PC-9 (cell line): ENCODE data around the gene RAB7B. TPM values are rescaled to one million over a fixed set of nuclear protein-coding genes. Genes with fewer than 3 reads are reported as not detected.

Experiments used
- BruUV-seq: library from RNA; stranded (reverse); fragments of 400-500 nt; replicated peaks from 2 replicates; lab custom pipeline; 2021; lab: Mats Ljungman, UMichigan
- CTCF ChIA-PET: fragments of 300-600 bp; sonication (Branson Sonifier 250); formaldehyde crosslinking; loops from one replicate; lab custom pipeline; 2022; ENCODE audit warnings: antibody characterized with exemption; lab: Charles Lee
- POLR2A ChIA-PET: fragments of 300-600 bp; sonication (Branson Sonifier 250); formaldehyde crosslinking; loops from one replicate; lab custom pipeline; 2022; ENCODE audit warnings: antibody characterized with exemption; ENCODE audit not compliant: unreplicated experiment; lab: Charles Lee
- DNase-seq, 2 experiments: peaks; one replicate each; pipeline versions ENCODE4 v3.0.0 to v3.0.0-alpha.2; 2015 to 2022; ENCODE audit warnings: mixed read lengths in 1 of 2
- H2AFZ ChIP-seq: fragments of 200-600 bp; sonication (generic); 2 replicates; pipeline ENCODE4 v1.8.1; 2017; ENCODE audit warnings: antibody characterized with exemption
- H3F3A ChIP-seq: fragments of 200-600 bp; sonication (generic); 2 replicates; pipeline ENCODE4 v1.8.1; 2017; ENCODE audit warnings: antibody characterized with exemption, mild to moderate bottlenecking, low read depth; ENCODE audit not compliant: insufficient read depth
- H3K27ac ChIP-seq: fragments of 200-600 bp; sonication (generic); 2 replicates; pipeline ENCODE4 v1.6.1; 2016; ENCODE audit warnings: mixed run types
- H3K27me3 ChIP-seq: fragments of 200-600 bp; sonication (generic); 2 replicates; pipeline ENCODE4 v1.6.1; 2016; ENCODE audit warnings: low read depth, mixed run types; ENCODE audit not compliant: insufficient read depth
- H3K36me3 ChIP-seq: fragments of 200-600 bp; sonication (generic); 2 replicates; pipeline ENCODE4 v1.6.1; 2016; ENCODE audit warnings: low read depth, mixed run types
- H3K4me1 ChIP-seq: fragments of 200-600 bp; sonication (generic); replicated peaks from 2 replicates; pipeline ENCODE4 v1.6.1; 2016; ENCODE audit warnings: mixed run types; ENCODE audit not compliant: insufficient read depth
- H3K4me2 ChIP-seq: fragments of 200-600 bp; sonication (generic); 2 replicates; pipeline ENCODE4 v1.6.1; 2017; ENCODE audit warnings: mixed run types
- H3K4me3 ChIP-seq: fragments of 200-600 bp; sonication (generic); 2 replicates; pipeline ENCODE4 v1.6.1; 2016; ENCODE audit warnings: mixed run types
- H3K79me2 ChIP-seq: fragments of 200-600 bp; sonication (generic); 2 replicates; pipeline ENCODE4 v1.6.1; 2017; ENCODE audit warnings: low read depth, mixed run types
- H3K9me2 ChIP-seq: fragments of 200-600 bp; sonication (generic); 2 replicates; pipeline ENCODE4 v1.8.1; 2017; ENCODE audit warnings: mild to moderate bottlenecking; ENCODE audit not compliant: insufficient read depth
- H3K9me3 ChIP-seq: fragments of 200-600 bp; sonication (generic); 2 replicates; pipeline ENCODE4 v1.8.1; 2016; ENCODE audit warnings: low read depth; ENCODE audit not compliant: insufficient read depth
- H4K20me1 ChIP-seq: fragments of 200-600 bp; sonication (generic); 2 replicates; pipeline ENCODE4 v1.8.1; 2017; ENCODE audit not compliant: insufficient read depth
- EZH2 ChIP-seq: fragments of 200-600 bp; sonication (generic); IDR thresholded peaks from 2 replicates; pipeline ENCODE4 v1.8.0; 2017; ENCODE audit warnings: antibody characterized with exemption, low read depth
- intact Hi-C: fragments of 100-400 bp; cut with micrococcal nuclease; formaldehyde crosslinking; loops from one replicate; pipeline ENCODE4 v1.10.0; 2022; ENCODE audit not compliant: unreplicated experiment
- total RNA-seq: library from RNA; stranded (reverse); gene quantifications from 2 replicates; pipeline ENCODE4 v1.2.3, GENCODE V29; 2021
- TF ChIP-seq, protein P1 (sequence below): fragments of 200-600 bp; sonication (generic); conservative IDR thresholded peaks from 2 replicates; pipeline ENCODE4 v1.6.1; 2017; ENCODE audit warnings: mixed run types, antibody characterized with exemption, mild to moderate bottlenecking, moderate library complexity

The RAB7B gene
- total RNA-seq, 1 experiment from 2014 or later, result not detected

DNA sequence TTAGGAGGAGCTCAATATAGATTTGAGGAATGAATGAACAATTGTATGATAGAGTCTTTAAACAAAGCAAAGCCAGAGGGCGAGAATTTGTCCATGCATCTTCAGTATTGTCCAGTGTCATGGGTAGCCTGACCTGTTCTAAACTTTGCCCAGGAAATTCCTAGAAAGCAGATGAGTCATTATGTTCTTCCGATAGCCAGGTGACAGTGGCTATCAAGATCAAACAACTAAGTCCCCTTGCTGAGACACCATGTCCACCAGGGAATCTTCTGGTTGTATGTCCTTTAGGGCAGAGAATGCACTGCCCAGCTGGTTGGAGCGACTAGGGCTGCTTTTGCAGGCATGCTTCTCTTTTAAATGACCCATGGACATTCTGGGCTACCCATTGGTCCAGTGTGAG lies 58.1 kb downstream of the RAB7B start:
- Histone ChIP-seq H3K4me3 (no peak overlapping the region), H3K79me2 (no peaks in the 10 kb centered on the region), H3K27me3 (peaks cover 12% of the 10 kb centered on the region; the same call in 1 of the 2 replicates), H2AFZ (no peak overlapping the region), H3K4me1 (peaks cover 40% of the 10 kb centered on the region), H3K4me2 (peak overlapping the region; percentile 15; the same call in 1 of the 2 replicates), H3K36me3 (no peaks in the 10 kb centered on the region), H3K9me3 (no peaks in the 10 kb centered on the region), H3K27ac (no peak overlapping the region), H3K9me2 (no peaks in the 10 kb centered on the region), H3F3A (peaks cover 9% of the 10 kb centered on the region; the same call in 1 of the 2 replicates), H4K20me1 (no peaks in the 10 kb centered on the region)
- POLR2A ChIA-PET, result no interaction called here
- CTCF ChIA-PET, result interaction anchor here (1.3 kb wide), 1 partner anchor 32 kb away, joined by 4 read pairs; no protein-coding TSS in a partner anchor
- peak in 1 of 2 experiments; percentile 81 for DNase-seq
- intact Hi-C loops, result no loop called here
- no peak for TF ChIP-seq EZH2
- TF ChIP-seq, protein P1, sequence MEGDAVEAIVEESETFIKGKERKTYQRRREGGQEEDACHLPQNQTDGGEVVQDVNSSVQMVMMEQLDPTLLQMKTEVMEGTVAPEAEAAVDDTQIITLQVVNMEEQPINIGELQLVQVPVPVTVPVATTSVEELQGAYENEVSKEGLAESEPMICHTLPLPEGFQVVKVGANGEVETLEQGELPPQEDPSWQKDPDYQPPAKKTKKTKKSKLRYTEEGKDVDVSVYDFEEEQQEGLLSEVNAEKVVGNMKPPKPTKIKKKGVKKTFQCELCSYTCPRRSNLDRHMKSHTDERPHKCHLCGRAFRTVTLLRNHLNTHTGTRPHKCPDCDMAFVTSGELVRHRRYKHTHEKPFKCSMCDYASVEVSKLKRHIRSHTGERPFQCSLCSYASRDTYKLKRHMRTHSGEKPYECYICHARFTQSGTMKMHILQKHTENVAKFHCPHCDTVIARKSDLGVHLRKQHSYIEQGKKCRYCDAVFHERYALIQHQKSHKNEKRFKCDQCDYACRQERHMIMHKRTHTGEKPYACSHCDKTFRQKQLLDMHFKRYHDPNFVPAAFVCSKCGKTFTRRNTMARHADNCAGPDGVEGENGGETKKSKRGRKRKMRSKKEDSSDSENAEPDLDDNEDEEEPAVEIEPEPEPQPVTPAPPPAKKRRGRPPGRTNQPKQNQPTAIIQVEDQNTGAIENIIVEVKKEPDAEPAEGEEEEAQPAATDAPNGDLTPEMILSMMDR, result no peak
- BruUV-seq, result no TSS peak

DNA sequence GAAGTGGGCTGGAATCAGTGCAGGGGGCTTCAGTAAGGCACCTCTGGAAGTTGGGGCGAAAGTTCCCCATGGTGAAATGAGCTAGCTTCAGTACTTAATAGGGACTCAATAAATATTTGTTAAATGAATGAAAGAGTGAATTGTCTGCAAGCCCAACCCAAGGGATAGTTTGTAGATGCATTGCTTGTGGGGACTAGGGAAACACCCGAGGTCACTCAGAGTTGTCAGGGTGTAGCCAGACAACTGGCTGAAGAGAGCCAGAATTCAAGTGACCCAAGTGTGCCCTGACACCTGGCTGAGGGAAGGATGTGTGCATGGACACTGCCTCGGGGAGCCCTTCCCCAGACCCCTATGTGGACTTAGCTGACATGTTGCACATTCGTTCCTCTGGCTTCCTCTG lies 58.7 kb downstream of the RAB7B start:
- no peak overlapping the region for H2AFZ ChIP-seq
- peaks cover 9% of the 10 kb centered on the region; the same call in 1 of the 2 replicates for H3F3A ChIP-seq
- H3K4me1 ChIP-seq, result peaks cover 45% of the 10 kb centered on the region
- H3K27ac ChIP-seq, result no peak overlapping the region
- no peaks in the 10 kb centered on the region for H3K79me2 ChIP-seq
- intact Hi-C loops, result loop anchor here (1.0 kb wide), 1 partner anchor 23 kb away; no protein-coding TSS in a partner anchor
- H3K27me3 ChIP-seq, result peaks cover 12% of the 10 kb centered on the region; the same call in 1 of the 2 replicates
- no peak for TF ChIP-seq EZH2
- TF ChIP-seq, protein P1, result no peak
- BruUV-seq, result no TSS peak
- H4K20me1 ChIP-seq, result no peaks in the 10 kb centered on the region
- H3K4me3 ChIP-seq, result no peak overlapping the region
- H3K9me3 ChIP-seq, result no peaks in the 10 kb centered on the region
- ChIA-PET CTCF (interaction anchor here (1.3 kb wide), 1 partner anchor 33 kb away, joined by 4 read pairs; no protein-coding TSS in a partner anchor), POLR2A (no interaction called here)
- H3K4me2 ChIP-seq, result peak overlapping the region; percentile 15; the same call in 1 of the 2 replicates
- no peaks in the 10 kb centered on the region for H3K36me3 ChIP-seq
- no peak for DNase-seq
- no peaks in the 10 kb centered on the region for H3K9me2 ChIP-seq

DNA sequence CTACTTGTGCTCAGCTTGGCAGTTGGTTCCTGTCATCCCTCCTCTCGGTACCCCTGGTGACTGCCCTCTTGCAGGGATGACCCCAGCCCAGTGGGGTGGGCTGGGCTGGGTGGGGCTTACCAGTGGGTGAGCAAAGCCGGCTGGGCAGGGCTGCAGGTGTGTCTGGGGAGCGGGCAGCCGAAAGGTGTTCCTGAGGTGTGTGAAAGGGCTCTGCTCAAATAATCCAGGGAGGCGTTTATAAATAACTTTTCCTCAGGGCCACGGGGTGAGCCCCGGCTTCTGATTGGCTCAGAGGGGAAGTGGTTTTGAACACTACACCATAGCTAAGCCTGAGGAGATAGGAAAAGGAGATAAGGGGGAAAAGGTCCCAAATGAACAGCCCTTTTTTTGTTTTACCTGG lies 60.0 kb downstream of the RAB7B start, which contains the start of gene SLC26A9:
TSS of gene SLC26A9 (minus strand) at position 212 of the 400 bp plus-strand sequence. CDS start 7,636 bp downstream, outside the sequence.
- ChIA-PET POLR2A (interaction anchor here (0.6 kb wide), 1 partner anchor 23 kb away, joined by 8 read pairs; no protein-coding TSS in a partner anchor), CTCF (interaction anchor here (1.0 to 1.3 kb wide), 2 partner anchors 25 to 34 kb away, joined by 3 read pairs; no protein-coding TSS in a partner anchor)
- Histone ChIP-seq H3K4me1 (peaks cover 58% of the 10 kb centered on the region), H3K36me3 (no peaks in the 10 kb centered on the region), H3K4me3 (no peak within 1 kb of the TSS), H3F3A (peaks cover 9% of the 10 kb centered on the region), H2AFZ (no peak within 1 kb of the TSS), H3K9me2 (no peaks in the 10 kb centered on the region), H3K9me3 (no peaks in the 10 kb centered on the region), H3K27me3 (peaks cover 12% of the 10 kb centered on the region; the same call in 1 of the 2 replicates), H3K79me2 (no peaks in the 10 kb centered on the region), H4K20me1 (no peaks in the 10 kb centered on the region), H3K4me2 (peak within 1 kb of the TSS; percentile 0; the same call in 1 of the 2 replicates), H3K27ac (no peak within 1 kb of the TSS)
- DNase-seq, result peak in 1 of 2 experiments; percentile 18
- intact Hi-C loops, result no loop called here
- BruUV-seq, result no TSS peak
- TF ChIP-seq, protein P1, result no peak
- TF ChIP-seq EZH2, result no peak
